NCI-H2029 (cell line): ENCODE measurements around the gene GIT2.
"Not testable (repeated sequence)": the region's sequence is repeated elsewhere in the genome, so short reads cannot be mapped to it uniquely, and the experiment has no call there.

ENCODE experiments used
- DNase-seq: peaks from one replicate; lab custom pipeline; 2025; lab: John Stamatoyannopoulos, UW

GIT2 gene

DNA sequence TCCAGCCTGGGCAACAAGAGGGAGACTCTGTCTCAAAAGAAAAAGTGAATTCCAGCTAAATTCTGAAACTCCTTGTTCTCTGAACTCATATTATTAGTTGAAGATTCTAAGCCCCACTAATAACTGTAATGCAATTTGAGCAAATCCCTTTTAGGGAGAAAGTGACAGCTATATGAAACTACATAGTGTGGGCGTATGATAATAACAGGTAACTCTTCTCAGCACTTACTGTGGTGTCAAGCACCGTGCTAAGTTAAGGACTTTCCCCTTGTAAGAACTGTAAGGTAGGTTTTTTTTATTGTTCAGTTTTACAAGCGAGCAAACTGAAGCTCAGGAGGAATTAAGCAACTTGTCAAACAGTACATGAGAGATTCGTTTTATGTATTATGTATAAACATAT, 8.4 kb upstream of the GIT2 start:
- DNase-seq = no peak

DNA sequence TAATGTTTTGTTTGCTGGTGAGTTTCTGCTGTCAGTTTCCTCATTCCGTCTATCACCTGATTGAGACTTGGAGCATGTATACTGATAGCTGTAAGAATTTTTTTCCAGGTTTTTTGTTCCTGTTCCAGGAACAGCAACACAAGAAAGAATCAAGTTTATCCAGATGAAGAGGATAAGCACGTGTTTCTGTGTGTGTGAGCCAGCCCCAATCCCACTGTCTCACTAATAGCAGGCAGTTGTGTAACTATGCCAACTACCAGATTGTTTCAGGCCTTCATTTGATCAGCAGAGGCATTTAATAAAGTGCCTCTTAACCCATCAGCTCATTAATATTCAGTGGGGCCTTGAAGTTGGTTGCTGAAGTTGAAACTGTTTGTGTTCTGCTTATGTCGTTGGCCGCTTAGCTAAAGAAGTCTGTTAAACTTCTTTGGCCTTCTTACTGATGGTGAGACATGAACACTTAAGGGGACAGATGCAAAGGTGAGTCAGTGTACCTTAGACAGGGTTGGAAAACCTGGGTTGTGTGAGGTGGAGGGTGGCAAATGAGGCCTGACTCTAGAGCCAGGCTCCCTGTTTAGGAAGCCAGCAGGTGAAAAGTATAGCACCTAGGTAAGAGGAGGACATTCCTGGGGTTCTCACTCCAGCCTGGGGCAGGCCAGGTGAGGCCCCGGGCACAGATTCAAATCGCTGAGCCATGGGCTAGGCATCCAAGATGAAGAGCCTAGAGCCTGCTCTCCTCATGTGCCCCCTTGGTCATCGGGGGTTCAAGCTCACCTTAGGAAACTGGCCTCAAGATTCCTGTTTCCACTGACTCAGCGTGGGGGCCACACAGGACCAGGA, 6.7 kb upstream of the GIT2 start:
- no peak for DNase-seq

DNA sequence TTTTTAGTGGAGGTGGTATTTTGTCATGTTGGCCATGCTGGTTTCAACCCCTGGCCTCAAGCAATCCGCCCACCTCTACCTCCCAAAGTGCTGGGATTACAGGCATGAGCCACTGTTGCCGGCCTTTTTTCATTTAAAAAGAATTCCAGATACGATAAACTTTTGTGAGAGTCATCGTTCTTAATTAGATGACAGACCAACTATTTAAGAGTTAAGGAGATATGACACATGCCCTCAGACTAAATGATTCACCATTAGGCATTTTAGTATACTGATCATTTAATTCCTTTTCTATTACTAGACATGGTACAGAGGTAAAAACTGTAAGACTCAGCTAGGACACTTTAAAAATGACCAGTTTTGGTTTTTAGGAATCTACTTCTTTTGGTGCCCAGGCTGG, 5.4 kb upstream of the GIT2 start:
- DNase-seq = no peak

DNA sequence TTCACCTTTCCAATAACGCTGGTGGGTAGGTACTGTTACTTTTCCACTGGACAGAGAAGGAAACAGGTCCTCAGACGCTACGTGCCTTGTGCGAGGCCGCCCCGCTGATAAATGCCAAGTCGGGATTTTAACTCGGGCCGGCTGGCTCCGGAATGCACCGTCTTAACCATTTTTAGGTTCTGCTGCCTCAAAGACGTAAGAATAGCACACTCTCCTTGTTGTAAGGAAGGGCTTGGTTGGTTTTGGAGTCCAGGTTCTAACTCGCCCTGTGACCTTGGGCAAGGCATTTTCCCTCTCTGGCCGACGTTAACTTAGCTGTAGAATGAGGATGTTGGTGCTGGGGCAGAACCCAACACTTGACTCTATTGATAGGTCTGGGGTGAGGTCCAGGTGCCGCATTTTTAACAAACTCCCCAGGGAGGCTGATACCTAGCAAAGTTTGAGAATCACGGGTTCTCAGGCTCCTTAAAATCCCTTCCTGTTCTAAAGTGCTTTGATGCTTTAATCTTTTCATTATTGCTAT, 3.9 kb upstream of the GIT2 start:
- no peak for DNase-seq

DNA sequence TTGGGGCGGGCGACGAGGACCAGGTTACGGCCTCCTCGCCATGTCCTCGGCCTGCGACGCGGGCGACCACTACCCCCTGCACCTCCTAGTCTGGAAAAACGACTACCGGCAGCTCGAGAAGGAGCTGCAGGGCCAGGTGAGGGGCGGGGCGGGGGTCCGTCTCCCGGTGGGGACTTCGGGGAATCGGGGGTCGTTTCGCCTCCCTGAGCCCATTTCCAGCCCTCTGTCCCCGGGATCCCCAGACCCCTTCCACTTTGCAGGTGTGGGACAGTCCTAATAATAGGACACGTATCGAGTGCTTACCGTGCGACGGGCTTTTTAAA, 3.4 kb upstream of the GIT2 start:
- DNase-seq = no peak

DNA sequence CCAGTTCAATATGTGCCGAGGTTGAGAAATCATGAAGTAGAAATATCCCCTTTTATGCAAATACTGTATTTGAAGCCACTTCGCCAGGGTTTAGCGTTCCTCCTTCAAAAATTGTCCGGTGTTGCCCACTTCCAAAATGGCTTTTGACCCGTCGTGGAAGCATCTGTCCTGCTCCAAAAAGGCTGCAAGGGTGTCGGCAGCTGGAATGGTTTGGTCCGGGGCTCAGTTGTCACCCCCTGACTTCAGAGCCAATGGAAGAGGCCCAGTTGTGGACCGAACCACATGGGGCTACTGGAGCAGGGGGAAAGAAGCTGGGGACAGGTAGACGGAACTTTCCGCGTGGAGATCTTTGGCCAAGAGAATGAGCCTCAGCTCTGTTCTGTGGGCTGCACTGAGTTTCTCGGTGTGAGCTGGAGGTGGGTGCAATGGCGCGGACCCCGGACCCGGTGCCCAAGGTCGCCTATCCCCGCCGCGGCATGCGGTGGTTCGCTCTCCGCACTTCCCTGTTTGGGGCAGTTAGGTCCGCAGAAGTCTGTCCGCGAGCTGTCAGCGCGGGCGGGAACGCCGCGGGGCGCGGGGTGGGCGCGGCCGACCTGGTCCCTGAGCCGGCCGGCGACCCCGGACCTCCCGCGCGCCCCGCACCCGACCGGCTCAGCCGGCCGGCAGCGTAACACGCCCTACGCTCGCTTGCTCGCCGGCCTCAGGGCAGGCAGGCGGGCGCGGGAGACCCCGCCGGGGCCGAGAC, 2.9 kb upstream of the GIT2 start, which contains the start of gene ANKRD13A:
Gene ANKRD13A (plus strand): TSS at position 527 of the 745 bp plus-strand sequence. CDS start 259 bp downstream, outside the sequence.
- peak; percentile 84 for DNase-seq

DNA sequence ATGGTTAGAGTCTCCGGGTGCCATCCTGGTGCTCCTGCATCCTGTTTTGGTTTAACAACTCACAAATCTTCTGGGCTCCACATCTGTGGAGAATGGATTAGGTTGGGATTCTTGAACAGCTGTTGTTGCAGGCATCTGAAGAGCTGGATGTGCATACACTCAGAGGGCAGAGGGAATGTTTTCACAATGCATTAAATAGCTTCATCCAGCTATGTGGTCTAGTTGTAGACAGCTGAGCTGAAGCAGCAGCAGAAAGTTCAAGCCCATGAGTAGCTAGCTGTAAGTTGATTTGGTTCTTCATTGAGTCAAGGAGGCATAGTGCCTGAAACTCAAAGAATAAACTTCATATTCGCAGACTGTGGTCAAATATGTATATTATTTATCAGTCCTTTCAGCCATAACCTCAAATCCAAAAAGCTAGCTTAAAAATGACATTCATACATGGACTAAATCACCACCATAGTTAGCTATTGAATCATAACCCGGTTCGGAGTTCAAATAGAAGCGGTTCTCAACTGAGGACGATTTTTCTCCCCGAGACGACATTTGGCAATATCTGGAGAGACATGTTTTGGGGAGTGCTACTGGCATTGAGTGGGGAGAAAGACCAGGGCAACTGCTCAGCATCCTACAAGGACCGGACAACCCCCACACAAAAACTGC, 2.2 kb upstream of the GIT2 start:
- no peak for DNase-seq

DNA sequence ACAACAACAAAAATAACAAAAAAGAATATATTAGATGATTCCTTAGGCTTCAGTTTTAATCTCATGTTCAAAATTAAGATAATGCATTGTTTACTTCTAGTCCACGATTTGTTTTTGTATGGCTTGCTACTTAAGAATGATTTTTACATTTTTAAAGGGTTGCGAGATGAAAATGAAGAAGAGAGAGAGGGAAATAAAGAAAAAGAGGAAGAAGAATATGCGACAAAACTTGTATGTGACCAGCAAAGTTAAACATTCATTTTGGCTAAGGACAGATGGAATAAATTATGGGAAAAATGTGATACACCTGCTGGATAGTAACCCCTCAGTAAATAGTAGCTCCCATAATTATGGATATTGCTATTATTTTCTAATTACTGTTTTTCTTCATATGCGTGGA, 1.2 kb upstream of the GIT2 start:
- no peak for DNase-seq

DNA sequence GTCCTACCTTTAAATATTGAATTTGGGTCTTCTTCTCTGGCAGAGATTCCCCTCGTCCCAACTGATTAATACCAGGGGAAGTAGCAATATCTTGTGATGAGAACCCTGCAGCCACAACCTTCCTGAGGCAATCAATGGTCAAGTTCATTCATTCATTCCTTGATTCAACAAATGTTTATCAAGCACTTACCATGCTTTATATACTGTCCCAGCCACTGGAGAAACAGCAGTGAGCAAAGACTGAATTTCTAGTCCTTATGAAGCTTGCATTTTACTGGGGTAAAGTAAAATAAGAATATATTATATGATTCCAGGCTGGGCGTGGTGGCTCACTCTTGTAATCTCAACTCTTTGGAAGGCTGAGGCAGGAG, 300 bp upstream of the GIT2 start:
- DNase-seq = no peak

DNA sequence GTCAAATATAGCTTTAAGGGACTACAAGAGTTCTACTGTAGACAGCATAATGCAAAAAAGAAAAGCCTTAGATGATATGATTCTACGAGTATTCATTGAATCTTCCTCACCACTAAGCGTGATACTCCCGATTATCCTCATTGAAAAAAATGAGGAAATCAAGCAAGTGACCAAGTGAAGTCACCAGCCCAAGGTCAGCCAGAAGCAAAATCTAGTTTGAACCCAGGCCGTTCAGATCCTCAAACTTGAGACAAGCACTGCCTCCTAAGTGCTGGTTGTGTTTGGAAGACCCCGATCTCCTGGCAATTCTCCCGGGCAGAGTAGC, 845 bp downstream of the GIT2 start:
- DNase-seq = no peak

DNA sequence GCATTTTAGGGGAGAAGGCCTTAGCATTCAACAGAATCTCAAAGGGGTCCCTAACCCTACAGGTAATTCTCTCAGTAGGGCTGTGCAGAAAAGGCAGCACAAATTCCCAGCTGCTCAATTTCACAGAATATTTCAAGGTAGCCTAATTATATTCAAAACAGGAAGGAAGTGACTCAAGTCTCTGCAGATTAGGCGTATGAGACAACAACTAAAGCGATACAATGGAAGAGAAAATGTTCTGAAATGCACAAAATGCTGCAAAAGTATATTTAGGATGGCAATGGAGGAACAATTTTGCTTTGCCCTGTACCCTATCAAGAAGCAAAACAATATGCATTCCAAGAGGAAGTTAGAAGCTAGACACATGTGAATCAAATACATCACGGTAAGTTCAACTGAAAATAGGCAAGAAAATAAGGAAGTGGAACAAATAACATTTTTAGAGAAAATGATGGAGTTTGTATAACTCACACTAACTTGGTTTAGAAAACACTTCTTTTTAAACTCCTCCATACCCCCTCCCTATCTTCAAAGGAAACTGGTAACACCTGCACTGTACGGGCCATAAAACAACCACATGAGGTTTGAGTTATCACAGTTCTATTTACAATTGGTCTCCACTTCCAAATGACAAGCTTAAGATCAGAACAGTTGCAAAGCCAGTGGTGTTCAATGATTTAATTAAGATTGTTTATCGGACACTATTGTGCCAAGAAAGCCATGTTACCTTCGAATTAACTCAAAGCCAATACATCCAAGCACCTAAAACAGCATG, 1.6 kb downstream of the GIT2 start:
- DNase-seq = no peak

DNA sequence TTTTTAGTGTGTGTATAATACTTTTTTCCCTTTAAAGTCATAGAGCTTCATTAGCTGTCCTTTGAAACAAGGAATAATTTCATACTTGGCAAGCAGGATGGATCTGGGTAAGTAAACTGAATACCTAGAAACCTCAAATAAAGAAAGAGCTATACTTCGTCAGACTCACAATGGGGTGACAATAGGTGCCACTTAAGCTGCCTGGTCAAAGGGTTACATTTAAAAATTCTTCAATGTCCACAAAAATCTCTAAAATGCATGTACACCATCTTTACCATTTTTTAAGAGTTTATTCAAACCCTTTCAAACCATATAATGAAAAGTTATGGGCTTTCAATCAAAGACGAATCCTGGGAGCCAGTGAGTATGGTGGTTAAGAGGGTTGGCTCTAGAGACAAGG, 3.1 kb downstream of the GIT2 start:
- DNase-seq = no peak

DNA sequence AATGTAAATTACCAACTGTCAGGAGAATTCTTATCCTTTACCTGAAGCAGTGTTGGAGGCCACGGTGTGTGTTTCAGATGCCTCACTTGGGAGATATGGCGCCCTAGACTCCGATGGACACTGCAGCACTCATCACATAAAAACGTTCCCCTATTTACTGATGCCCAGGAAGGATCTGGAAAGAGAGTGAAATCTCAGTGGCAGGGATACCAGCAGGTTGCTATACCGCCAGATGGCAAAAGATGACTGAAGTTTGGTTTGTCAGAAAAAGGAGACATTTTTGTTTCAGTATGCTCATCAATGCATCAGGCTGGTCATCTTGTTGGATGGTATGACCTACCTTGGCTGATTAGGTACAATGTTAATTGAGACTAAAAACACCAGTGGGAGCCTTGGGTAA, 4.6 kb downstream of the GIT2 start:
- DNase-seq = no peak

DNA sequence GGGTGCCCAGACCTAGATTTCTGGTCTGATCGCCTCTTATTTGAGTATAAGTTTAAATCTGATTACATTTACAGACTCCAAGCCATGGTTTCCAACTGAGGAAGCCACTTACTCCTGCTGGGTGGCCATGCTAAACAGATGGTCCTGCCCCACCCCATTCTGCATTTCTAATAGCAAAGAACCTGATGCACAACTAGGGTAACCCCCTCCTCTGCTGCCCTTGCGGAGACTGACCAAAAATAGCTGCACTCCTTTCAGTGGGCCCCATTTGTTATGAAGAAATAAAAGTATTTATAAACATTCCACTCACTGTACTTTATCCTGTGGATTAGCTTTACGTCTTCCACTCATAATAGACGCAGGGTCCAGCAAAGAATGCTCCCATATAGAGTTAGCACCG, 6.8 kb downstream of the GIT2 start:
- no peak for DNase-seq

DNA sequence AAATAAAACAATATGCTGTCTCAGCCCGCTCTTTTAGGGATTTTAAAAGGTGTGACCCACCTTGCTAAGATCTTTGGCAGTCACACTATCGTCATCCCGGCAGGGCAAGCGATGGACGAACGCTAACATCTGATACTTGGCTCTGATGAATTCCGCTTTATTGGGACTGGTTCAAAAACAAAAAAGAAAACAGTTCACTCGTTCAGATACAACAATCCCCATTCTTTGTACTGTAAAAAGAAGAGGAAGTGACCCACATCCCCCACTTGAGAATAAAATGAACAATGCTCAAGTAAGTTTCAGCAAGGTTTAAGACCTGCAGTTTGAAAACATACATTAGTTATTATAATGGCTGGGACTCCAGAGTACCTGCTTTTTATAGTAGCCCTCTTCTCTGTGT, 7.3 kb downstream of the GIT2 start:
- no peak for DNase-seq

DNA sequence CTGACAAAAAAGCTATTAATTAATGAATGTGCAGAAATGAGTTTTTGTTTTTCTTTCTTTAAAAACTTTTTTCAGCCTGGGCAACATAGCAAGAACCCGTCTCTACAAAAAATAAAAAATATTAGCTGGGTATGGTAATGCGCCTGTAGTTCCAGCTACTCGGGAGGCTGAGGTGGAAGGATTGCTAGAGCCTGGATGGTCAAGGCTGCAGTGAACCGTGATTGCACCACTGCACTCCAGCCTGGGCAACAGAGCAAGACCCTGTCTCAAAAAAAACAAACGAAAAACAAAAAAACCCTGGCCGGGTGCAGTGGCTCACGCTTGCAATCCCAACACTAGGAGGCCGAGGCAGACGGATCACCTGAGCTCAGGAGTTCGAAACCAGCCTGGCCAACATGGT, 7.9 kb downstream of the GIT2 start:
- DNase-seq = no peak

DNA sequence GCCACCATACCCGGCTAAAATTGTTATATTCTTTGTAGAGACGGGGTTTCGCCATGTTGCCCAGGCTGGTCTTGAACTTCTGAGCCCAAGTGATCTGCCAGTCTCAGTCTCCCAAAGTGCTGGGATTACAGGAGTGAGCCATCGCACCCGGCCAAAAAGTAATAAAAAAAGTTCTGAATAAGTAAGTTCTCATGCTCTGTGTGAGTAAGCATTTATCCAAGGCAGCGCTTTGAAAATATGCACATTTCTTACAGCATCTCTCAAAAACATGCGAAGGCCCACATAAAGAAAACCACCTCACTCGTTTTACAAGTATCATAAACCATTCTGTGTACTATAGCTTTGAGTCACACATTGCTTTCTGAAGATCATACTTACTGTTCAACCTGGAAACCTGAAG, 8.6 kb downstream of the GIT2 start:
- no peak for DNase-seq

DNA sequence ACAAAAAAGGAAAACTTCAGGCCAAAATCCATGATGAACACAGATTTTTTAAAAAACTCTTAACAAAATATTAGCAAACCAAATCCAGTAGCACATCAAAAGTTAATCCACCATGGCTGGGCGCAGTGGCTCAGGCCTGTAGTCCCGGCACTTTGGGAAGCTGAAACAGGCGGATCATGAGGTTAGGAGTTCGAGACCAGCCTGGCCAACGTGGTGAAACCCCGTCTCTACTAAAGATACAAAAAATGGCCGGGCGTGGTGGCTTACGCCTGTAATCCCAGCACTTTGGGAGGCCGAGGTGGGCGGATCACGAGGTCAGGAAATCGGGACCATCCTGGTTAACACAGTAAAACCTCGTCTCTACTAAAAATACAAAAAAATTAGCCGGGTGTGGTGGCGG, 9.9 kb downstream of the GIT2 start:
- not testable (repeated sequence) for DNase-seq

DNA sequence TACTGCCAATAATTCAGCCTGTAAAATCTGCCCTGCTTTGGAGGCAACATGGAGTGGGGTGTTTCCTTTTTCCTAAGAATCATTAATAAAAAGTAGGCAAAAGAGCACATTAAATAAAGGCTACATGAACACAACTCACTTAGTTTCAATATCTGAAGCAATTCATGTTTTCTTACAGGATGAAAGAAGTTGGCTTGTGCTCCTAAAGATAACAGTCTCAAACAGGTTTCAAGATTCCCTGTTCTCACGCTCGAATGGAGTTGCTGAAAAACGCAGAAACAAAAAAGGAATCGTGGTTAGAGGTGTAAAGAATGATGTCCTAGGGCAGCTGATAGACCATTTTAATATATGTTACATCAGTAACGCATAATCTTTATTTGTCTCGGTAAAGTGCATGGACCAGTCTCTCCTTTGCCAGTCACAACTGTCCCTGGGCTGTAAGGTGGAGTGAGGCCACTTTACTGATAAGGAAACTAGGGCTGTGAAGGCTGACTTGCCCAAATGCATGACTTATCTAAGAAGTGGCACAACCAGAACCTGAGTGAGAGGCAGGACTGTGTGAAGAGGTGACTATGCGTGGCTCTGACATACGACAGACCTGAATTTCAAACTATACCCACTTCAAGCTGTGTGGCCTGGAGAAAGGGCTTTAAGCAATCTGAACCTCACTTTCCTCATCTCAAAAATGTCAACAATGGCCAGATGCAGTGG, 12.6 kb downstream of the GIT2 start:
- no peak for DNase-seq

DNA sequence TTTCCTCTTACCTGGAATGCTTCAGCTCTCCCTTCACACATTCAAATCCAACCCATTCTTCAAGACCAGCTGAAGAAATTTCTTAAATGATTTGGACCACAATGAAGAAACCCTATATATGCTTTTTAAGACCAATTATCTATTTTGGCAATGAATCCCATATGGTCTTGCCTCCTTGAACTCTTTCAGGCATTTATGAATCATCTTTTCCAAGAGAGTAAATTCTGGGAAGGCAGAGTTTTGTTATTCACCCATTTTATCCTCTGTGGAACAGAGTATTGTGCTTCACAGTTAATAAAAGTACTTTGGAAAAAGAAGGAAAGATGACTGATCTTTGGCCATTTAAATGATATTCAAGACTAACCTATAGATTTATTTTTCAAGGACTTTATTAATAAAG, 14.0 kb downstream of the GIT2 start:
- no peak for DNase-seq

DNA sequence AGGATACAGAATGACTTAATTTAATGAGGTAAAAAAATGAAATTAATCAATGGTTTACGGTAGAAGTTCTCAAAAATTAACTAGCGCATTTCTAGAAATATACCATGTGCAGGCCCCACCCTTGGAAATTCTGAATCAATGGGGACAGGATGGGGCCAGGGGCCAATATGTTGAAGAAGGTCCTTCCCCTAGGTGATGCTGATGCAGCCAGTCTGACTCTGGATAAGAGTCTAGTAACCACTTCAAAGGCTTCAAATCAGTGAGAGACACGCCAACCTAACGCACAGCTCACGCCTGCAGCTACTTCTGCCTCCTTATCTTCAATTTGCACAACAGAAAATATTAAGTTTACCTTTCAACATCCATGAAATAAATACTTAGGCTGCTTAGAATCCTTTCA, 14.9 kb downstream of the GIT2 start:
- DNase-seq = no peak

DNA sequence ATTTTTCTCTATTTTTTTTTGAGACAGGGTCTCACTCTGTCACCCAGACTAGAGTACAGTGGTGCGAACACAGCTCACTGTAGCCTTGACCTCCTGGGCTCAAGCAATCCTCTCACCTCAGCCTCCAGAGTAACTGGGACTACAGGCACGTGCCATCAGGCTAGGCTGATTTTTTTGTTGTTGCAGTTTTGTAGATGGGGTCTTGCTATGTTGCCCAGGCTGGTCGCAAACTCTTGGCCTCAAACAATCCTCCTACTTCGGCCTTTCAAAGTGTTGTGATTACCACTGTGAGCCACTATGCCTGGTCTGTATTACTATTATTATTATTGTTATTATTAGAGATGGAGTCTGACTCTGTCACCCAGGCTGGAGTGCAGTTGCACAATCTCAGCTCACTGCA, 23.3 kb downstream of the GIT2 start:
- DNase-seq = no peak
